Heart left ventricle (tissue), 16 donors: ENCODE results near the gene NOC2L. TPM values are rescaled to one million over a fixed set of nuclear protein-coding genes. Genes with fewer than 3 reads are reported as not detected.
A peak's percentile ranks its signal among the peaks of the same experiment; 100 is the strongest.

Experiments used
- ATAC-seq, 4 donors: fragments of 200-7000 bp; cut with Tn5 transposase; one replicate each; pipeline ENCODE4 v1.9.1; 2020 to 2022; ENCODE audit warnings: moderate library complexity in 4 of 4, mild to moderate bottlenecking in 3 of 4, moderate number of reproducible peaks in 1 of 4
- DNase-seq, 5 donors: peaks; one replicate each; pipeline ENCODE4 v3.0.0-alpha.2; 2020
- H3K27ac ChIP-seq, 12 donors: fragments of 200-600 bp; sonication (generic) in 4 of 12; one replicate each; pipeline versions ENCODE4 v1.5.0 to v1.8.0; 2016 to 2022; ENCODE audit warnings: mild to moderate bottlenecking in 2 of 12
- H3K27me3 ChIP-seq, 9 donors: fragments of 200-600 bp; sonication (generic) in 2 of 9; one replicate each; pipeline versions ENCODE4 v1.5.1 to v1.8.0; 2016 to 2022; ENCODE audit warnings: mild to moderate bottlenecking in 3 of 9
- H3K36me3 ChIP-seq, 9 donors: fragments of 200-600 bp; sonication (generic) in 2 of 9; one replicate each; pipeline versions ENCODE4 v1.5.0 to v1.8.0; 2018 to 2022; ENCODE audit warnings: mild to moderate bottlenecking in 2 of 9
- H3K4me1 ChIP-seq, 12 donors: fragments of 200-600 bp; sonication (generic) in 4 of 12; one replicate each; pipeline versions ENCODE4 v1.5.0 to v1.8.0; 2016 to 2022; ENCODE audit warnings: mild to moderate bottlenecking in 3 of 12
- H3K4me3 ChIP-seq, 12 donors: fragments of 200-600 bp; sonication (generic) in 4 of 12; one replicate each; pipeline versions ENCODE4 v1.5.0 to v1.8.0; 2017 to 2022; ENCODE audit warnings: mild to moderate bottlenecking in 9 of 12, moderate library complexity in 4 of 12
- H3K9me3 ChIP-seq, 12 donors: fragments of 200-600 bp; sonication (generic) in 4 of 12; one replicate each; pipeline versions ENCODE4 v1.5.0 to v1.8.0; 2016 to 2022; ENCODE audit warnings: mild to moderate bottlenecking in 1 of 12
- POLR2A ChIP-seq, 2 donors: fragments of 450-650 bp; IDR thresholded peaks; one replicate each; pipeline ENCODE4 v1.6.1; 2017; ENCODE audit warnings: antibody characterized with exemption in 2 of 2, mild to moderate bottlenecking in 2 of 2, moderate library complexity in 2 of 2
- WGBS, 4 donors: extraction: QIAGEN DNeasy Blood & Tissue Kit in 2 of 4; methylation state at CpG; one replicate each; pipeline versions ENCODE4 v1.1.5 to v1.1.7; 2013 to 2018; 5-methylcytosine and 5-hydroxymethylcytosine counted together
- intact Hi-C, 10 donors: fragments of 100-400 bp; cut with DNase I; formaldehyde crosslinking; loops; one replicate each; pipeline versions ENCODE4 v1.11.1 to v1.14.2; 2022
- polyA plus RNA-seq, 2 donors: library from polyadenylated mRNA; stranded (reverse); fragments of 200-250 nt; gene quantifications; one replicate each; pipeline ENCODE4 v1.2.3, GENCODE V29; 2013
- total RNA-seq, 9 donors: library from RNA; depleted of rRNA in 2 of 9; stranded (reverse); fragments of >200 nt in 2 of 9; fragmentation: NEBNext Ultra II Directional in 3 of 9; extraction: Animal tissue kit (Norgen Biotek cat#: 25700) in 3 of 9; gene quantifications; one replicate each; pipeline versions ENCODE4 v1.1.0 to v1.2.4, GENCODE V29; 2016 to 2023
- TF ChIP-seq, protein P1 (sequence below), 12 donors: fragments of 200-600 bp; sonication (generic) in 4 of 12; IDR thresholded peaks; one replicate each; pipeline versions ENCODE4 v1.5.0 to v1.8.0; 2018 to 2022; ENCODE audit warnings: antibody characterized with exemption in 12 of 12, mild to moderate bottlenecking in 5 of 12
- donor health status: ischemic (EF 13 %, LVEDD 7.1; RV severe dilation, severe dysfunction).
- donor health status: healthy with polysubstance abuse.
- donor health status: DM: no; HTN: yes; CAD: no.
- donor health status: DM: no; HTN: no; CAD: no.
- donor health status: ischemic (EF 25% LVEDD 6.9; RV normal size, moderate dysfunction).
- donor health status: ischemic (EF 25% LVEDD 5.7; RV mildly dilated, moderate dysfunction).
- donor health status: healthy.
- donor health status: DM: yes; HTN: yes; CAD: no.
- donor health status: ischemic (EF 35%, LVEDD 5.7; RV mildly dilated, moderate dysfunction).
- donor health status: nonischemic (EF 11% LVEDD 7.7; RV severe dilation, severe dysfunction).
- donor health status: DM: yes; HTN: yes; CAD: no.
- donor health status: PGD.
- donor health status: ischemic (EF 29% LVEDD 5.4; RV normal size, mild dysfunction).
- donor health status: nonischemic (EF 23%, LVEDD 6.1; RV moderate dilation, normal function).

The NOC2L gene
- total and polyA plus RNA-seq, 11 donors = 36.0 to 85.3 (median 44.0) TPM

- Histone ChIP-seq H3K27ac (no peak overlapping the region), H3K36me3 (no peaks in the 10 kb centered on the region), H3K4me3 (no peak overlapping the region), H3K9me3 (no peaks in the 10 kb centered on the region), H3K27me3 (peaks cover 0 to 61% (median 40%) of the 10 kb centered on the region in 9 donors), H3K4me1 (peaks cover 4 to 48% (median 15%) of the 10 kb centered on the region in 12 donors)
- intact Hi-C loops = loop anchor here in 1 of 10 donors (10.0 kb wide), 1 partner anchor 524 kb away; no protein-coding TSS in a partner anchor
- DNase-seq = peak in 2 of 5 donors; percentile 5 to 60
- 13 to 24% (median 15%) methylated on average over 19 to 33 of the region's 33 CpGs for WGBS, 4 donors
- no peak for TF ChIP-seq POLR2A (IDR thresholded peaks at IDR 0.05)
- TF ChIP-seq, protein P1, sequence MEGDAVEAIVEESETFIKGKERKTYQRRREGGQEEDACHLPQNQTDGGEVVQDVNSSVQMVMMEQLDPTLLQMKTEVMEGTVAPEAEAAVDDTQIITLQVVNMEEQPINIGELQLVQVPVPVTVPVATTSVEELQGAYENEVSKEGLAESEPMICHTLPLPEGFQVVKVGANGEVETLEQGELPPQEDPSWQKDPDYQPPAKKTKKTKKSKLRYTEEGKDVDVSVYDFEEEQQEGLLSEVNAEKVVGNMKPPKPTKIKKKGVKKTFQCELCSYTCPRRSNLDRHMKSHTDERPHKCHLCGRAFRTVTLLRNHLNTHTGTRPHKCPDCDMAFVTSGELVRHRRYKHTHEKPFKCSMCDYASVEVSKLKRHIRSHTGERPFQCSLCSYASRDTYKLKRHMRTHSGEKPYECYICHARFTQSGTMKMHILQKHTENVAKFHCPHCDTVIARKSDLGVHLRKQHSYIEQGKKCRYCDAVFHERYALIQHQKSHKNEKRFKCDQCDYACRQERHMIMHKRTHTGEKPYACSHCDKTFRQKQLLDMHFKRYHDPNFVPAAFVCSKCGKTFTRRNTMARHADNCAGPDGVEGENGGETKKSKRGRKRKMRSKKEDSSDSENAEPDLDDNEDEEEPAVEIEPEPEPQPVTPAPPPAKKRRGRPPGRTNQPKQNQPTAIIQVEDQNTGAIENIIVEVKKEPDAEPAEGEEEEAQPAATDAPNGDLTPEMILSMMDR (IDR thresholded peaks at IDR 0.05) = no peak
- ATAC-seq = no peak
These were observed 11.4 kb upstream of the NOC2L start for GRCh38 chr1:970242-970972.

GRCh38 chr1:969260-969855, 10.3 kb upstream of the NOC2L start:
- Histone ChIP-seq H3K27me3 (peaks cover 0 to 50% (median 29%) of the 10 kb centered on the region in 9 donors), H3K4me3 (no peak overlapping the region), H3K9me3 (no peaks in the 10 kb centered on the region), H3K36me3 (no peaks in the 10 kb centered on the region), H3K27ac (no peak overlapping the region), H3K4me1 (peaks cover 4 to 48% (median 15%) of the 10 kb centered on the region in 12 donors)
- DNase-seq = no peak
- TF ChIP-seq, protein P1 (IDR thresholded peaks at IDR 0.05) = no peak
- no peak for TF ChIP-seq POLR2A (IDR thresholded peaks at IDR 0.05)
- 81 to 85% (median 82%) methylated on average over 15 of the region's 15 CpGs for WGBS, 4 donors
- intact Hi-C loops = loop anchor here in 1 of 10 donors (10.0 kb wide), 1 partner anchor 65 kb away; no protein-coding TSS in a partner anchor
- no peak for ATAC-seq

DNA sequence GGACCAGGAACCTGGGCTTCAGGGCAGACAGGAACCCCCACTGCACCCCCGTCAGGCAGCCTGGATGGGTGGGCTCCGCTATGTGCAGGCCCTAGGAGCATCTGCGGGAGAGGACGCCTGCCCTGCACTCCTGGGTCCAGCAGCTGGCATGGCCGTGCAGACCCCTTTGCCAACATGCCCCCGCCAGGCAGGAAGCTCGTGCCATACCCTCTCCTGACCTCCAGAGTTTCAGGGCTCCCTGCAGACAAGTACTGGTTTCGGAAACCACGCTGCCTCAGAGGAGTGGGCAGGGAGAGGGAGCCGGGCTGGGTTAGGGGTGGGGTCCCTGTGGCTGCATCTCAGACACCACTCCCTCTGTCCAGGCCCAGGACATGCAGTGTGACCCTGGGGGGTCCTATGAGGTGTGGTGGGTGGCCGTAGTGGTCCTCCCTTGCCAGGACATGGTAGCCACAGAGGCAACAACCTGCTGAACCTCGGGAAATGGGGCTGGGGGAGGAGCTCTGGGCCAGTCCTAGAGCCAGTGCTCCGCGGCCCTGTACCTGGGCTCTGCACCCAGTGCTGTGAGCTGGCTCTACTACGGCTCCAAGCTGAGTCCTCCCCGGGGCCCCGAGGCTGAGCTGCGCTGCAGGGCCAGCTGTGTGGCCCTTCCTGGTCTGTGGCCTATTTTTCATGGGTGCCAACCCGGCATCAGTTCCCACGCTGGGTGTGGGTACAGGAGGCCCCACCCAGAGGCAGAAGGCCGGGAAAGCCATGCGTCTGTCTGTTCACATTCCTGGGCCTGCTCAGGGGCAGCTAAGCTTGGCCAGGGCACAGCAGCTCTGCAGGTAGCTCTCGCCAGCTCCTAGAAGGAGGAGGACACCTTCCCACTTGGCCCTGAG, 8.6 kb upstream of the NOC2L start:
- Histone ChIP-seq H3K4me1 (peaks cover 4 to 37% (median 12%) of the 10 kb centered on the region in 12 donors), H3K36me3 (peaks cover 0 to 8% (median 0%) of the 10 kb centered on the region in 9 donors), H3K4me3 (peak overlapping the region in 3 of 12 donors; percentile 60 to 63 (median 62)), H3K9me3 (no peaks in the 10 kb centered on the region), H3K27me3 (peaks cover 0 to 41% (median 27%) of the 10 kb centered on the region in 9 donors), H3K27ac (no peak overlapping the region)
- intact Hi-C loops = loop anchor here in 1 of 10 donors (10.0 kb wide), 1 partner anchor 63 kb away; no protein-coding TSS in a partner anchor
- DNase-seq (peak in 4 of 5 donors; percentile 8 to 59 (median 26)), ATAC-seq (no peak)
- 70 to 80% (median 75%) methylated on average over 12 to 23 of the region's 23 CpGs for WGBS, 4 donors
- TF ChIP-seq POLR2A (IDR thresholded peaks at IDR 0.05) = no peak
- TF ChIP-seq, protein P1 (IDR thresholded peaks at IDR 0.05) = no peak
